ENCODE measurements around the gene STAT4.

- TF ChIP-seq PATZ1 (CRISPR knock-in tag; IDR thresholded peaks at IDR 0.05; ENCODE audit: borderline replicate concordance), result no peak
- no peak for TF ChIP-seq OSR1 (CRISPR knock-in tag; IDR thresholded peaks at IDR 0.05)
- no peak for TF ChIP-seq ZFP3 (CRISPR knock-in tag; IDR thresholded peaks at IDR 0.05)
These were observed 7.0 kb downstream of the STAT4 start for GRCh38 chr2:191143791-191144190.

All from SK-N-SH treated with all-trans-retinoic acid at 6 μM for 48 hours (cell line).